HG03280 (cell line): ENCODE data around the gene ZMIZ1.

ENCODE experiments used
- ATAC-seq: cut with Tn5 transposase; IDR thresholded peaks from one replicate; pipeline ENCODE4 v1.9.1; 2021; ENCODE audit warnings: mild to moderate bottlenecking, moderate library complexity; ENCODE audit not compliant: unreplicated experiment

ZMIZ1 gene

DNA sequence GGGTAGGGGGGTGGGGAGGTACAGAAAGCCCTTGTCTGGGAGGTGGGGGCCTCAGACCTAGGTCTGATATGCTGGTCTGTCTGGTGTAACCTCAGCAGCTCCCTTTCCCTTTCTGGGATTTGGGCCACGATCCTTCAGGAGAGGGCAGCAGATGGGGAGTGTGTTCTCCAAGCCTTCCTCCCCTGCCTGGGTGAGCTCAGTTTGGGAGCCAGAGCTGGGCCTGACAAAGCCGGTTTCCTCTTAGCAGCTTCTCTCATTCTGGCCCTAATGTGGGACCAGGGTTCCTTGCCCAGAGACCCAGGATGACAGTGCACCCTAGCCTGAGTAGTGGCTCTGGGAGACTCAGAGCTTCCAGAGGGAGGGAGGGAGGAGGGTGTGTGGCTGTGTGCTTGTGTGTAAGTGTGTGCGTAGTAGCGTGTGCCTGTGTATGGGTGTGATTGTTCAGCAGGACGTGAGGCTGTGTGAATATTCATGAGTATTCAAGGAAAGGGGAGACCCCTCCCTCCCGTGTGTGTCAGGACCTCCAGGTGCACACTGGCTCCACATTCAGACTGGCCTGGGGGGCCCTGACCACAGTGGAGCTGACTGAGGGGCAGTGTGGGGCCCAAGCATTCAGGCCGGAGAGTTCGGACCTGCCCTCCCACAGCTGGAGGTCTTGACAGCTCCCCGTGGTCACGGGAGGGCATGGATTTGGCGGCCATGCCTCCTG is 96.5 kb downstream of the ZMIZ1 start:
- ATAC-seq, result no peak

DNA sequence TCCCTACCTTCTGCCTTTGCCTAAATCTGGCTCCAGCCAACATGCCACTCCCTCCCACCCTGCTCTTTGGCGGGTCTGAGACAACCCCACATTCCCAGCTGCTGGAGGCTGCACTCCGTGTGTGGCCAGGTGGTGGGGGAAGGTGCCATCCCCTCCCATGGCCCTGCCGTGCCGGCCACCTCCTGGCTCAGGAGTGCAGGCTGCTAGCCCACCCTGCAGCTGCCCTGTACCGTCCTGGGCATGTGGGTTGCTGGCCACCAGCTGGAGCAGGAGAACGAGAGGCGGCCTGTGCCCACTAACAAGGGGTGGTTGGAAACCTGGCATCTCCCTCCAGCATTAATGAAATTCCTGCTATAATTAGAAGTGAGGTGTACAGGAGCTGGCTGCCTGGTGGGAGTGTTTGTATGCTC is 97.6 kb downstream of the ZMIZ1 start:
- no peak for ATAC-seq

DNA sequence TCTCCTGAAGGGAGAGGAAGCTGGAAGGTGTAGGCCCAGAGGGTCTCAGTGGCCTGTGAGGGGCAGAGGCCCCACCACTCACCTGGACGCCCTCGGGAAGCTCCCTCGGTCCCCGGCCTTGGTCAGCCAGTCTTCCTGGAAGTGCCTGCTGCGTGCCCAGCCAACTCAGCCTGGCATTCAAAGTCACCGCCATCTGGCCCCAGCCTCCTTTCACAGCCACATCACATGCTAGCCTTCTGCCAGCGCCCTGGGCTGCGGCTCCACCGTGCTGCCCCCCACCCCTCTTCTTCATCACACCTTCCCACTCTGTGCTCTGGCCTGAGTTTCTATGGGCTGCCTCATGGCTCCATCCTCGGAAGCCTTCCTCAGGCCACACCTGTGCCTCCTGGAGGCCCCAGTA is 98.0 kb downstream of the ZMIZ1 start:
- no peak for ATAC-seq

DNA sequence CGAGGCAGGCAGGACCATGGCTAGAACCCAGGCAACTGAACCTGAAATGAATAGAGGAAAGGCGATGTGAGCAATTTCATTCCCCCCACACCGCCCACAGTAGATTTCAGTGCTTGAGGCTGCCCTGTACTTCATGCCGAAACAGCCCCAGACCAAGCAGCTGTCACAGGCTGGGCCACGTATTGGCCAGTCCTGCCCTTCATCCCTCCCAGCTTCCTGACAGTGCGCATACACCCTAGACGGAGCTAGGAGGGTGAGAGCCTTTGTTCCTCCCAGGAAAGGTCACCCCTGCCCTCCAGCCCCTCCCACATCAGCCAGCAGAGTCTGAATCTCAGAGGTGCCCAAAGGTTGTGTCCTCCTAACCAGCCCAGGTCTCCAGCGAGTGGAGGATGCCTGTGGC is 98.8 kb downstream of the ZMIZ1 start:
- no peak for ATAC-seq

DNA sequence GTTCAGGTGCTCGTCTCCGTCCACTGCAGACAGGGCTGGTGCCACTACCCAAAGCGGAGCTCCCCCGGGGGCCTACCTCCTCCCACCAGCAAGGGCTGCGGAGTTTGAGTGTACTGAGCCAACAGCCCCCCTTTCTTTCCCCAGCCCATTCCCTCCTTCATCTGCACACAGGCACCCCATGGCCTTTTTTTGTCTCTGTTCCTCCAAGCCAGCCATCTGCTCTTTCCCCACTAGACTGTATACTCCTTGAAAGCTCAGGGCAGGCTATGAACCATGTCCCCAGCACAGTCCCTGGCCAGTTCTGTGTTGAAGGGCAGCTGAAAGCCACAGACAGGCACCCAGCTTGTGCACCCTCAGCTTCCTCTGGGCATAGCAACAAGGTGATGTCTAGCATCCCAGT is 99.4 kb downstream of the ZMIZ1 start:
- ATAC-seq, result no peak

DNA sequence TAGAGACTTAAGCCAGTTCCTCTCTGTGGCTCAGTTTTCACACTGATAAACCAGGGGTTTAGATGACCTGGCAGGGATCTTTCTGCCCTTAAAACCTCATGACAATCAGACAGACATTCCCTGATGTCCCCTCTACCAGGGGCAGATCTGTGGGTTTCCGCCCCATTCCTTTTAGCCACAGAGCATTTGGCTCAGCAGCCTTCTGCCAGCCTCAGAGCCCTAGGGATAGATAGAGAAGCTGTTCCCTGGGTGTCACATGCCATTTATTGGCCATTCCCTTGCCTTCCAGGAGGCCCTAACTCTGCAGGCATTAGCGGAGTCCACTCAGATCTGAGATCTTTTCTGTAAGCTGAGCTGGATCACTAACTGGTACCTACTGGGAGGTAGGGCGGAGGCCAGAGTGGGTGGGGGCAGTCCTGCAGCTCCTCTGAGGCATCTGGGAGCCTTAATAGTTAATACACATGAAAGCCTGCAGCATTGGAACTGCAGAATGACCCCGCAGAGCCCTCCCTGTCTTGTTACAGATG is 101.5 kb downstream of the ZMIZ1 start:
- no peak for ATAC-seq

DNA sequence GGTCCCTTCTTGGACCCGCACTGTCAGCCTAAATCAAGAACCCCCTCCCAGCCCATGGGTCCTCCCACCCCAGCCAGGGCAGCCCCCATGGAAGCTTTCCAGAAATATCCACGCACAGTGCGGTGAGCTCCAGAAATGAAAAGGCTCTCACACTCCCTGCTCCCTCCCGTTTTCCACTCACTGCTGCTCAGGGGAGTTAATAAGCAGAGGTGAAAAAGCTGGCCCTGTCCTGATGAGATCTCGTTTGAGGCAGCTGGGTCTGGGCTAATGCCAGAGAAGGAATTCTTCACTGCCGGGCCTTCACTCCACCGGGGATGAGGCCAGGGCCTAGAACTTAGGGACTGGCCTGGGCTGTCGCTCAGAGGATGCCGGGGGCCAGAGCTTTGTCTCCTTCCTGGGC is 102.2 kb downstream of the ZMIZ1 start:
- ATAC-seq, result no peak

DNA sequence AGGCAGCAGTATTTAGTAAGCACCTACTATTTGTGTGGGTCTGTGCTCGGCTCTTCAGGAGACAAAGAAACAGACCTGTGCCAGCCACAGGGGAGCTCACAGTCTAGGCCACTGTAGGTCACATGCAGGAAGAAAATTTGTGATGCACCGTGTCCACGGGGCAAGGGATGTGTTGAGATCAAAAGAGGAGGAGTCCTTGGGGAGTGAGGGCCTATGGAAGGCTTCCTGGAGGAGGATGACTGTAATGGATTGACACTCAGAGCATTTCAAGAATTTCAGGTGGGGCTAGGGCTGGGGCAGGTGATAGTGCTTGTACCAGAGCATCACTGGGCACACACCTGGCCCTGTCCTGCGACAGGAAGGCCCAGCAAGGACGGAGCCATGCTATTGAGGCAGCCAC is 102.7 kb downstream of the ZMIZ1 start:
- no peak for ATAC-seq

DNA sequence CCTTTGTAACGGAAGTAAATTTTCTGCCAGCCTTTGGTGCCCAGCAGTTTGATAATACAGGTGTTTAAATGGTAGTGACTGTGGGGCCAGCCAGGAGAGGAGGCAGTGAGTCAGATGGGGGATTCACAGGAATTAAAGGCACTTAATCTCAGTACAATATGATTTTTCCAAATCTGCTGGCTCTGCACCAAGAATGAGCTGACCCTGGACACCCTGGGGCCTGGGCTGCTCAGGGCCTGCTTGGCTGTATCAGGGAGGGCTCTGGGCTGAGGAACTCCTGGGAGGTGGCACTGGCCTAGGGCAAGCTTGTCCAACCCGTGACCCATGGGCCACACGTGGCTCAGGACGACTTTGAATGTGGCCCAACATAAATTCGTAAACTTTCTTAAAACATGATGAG is 104.1 kb downstream of the ZMIZ1 start:
- no peak for ATAC-seq

DNA sequence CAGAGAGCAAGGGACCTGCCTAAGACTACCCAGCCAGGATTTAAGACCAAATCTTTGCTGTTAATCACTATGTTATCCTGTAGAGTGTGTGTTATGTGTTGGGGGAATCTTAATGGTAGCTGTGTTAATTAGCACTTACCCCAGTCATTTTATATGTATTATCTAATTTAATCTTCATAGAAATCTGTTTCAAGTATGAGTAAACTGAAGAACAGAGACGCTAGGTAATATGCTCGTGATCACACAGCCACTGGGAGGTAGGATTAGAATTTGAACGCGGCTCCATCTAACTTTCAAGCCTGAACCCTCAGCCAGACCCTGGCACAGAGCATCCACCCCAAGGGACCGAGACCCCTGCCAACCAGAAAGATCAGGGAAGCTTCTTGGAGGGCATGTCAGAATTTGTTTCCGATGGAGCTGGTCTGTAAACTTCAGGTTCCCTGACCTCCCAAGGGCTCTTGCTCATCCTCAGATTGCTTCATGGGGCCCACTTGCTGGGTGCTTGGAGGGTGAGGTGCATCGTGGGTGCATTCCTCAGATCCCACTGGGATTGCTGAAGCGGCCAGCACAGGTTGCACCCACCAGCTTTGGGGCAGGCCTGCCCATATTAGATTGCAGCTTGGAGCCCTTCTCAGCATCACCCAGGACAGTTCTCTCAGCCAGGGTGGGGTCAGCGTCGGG is 105.0 kb downstream of the ZMIZ1 start:
- ATAC-seq, result no peak

DNA sequence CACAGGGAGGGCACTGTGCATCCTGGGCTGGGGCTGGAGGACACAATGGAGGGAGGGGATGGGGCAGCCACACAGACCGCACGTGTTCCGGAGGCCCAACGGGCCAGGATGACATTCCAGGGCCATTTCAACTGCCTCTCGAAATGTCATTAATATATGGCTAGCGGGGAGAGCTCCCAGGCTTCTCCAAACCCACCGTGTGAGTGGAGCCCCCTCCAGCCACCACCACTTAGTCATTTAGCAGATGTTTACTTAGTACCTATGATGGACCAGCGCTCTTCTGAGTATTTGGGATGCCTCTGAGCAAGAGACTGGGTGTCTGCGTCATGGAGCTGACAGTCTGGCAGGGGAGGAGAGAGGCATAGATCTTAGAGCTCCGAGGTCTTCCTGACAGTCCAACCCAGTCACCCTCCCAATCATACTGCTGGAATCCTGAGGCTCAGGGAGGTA is 107.3 kb downstream of the ZMIZ1 start:
- ATAC-seq, result no peak

DNA sequence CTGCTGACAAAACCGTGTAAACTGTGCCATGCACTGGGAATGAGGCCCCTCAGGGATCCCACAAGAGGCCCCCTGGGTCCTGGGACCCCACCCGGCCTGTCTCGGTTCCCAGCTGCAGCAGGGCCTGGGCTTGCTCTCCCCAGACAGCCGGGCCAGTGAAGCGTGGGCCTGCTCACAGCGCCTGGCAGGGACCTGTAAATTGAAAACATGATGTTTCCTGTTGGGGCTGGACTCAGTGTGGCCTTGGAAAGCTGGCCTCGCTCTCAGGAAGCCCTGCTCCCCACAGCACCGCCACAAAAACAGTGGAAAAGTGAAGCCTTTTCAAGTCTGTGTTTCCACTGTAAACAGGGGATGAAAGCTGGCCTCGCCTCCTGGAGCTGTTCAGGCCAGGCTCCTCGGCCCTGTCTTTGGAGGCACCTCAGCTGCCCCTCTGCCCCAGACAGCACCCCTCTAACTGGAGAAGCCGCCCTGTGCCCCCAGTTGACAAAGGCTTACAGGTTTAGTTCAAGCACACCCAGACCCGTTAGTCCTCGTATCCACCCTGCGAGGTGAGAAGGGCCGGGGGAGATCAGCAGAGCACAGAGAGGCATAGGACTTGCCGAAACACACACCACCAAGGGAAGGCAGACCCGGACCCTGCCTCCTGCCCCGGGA is 108.3 kb downstream of the ZMIZ1 start:
- ATAC-seq, result no peak

DNA sequence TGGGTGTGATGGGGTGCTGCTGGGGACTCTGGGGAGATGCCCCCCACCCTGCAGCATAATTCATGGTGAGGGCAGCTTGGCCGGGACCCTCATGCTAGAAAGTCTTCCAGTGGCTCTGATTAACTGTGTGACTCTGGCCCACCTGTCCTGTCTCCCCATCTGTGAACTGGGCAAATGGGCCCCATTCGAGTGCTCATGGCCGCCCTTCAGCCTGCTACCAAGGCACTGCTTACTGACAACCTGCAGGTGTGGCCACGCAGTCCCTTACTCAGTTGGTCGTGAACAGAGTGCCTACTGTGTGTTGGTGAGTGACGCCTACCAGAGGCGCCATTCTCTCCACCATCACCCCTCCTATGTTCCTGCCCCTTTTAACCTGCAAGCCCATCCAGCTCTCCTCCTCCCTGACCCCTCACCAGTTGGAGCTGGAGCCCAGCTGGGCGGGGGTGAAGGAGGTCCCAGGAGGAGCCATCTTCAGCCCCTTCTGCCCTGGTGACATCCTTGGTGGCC is 109.4 kb downstream of the ZMIZ1 start:
- ATAC-seq, result no peak

DNA sequence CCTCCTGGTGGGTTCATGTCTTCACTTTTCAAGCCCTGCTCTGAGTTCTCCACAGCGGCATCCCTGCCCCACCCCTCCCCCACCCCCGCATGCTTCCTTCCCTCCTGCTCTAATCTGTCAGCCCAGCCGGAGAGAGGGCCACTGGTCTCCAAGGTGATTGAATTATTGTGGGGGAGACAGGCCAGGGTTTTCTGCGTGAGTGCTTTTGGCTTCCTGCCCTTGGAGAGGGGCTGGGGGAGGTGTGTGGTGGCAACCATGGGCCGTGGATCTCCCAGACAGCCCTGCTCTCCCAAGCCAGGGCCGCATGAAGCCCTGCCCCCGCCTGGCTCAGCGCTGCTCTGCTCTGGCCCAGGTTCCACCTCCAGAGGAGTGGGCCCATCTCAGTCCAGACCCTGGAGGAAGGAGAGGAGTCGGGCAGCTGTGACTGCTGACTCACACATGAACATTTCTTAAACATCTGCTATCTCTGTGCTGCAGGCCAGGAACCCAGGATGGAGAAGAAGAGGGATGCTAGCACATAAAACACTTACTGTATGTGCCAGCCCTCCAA is 109.9 kb downstream of the ZMIZ1 start:
- no peak for ATAC-seq

DNA sequence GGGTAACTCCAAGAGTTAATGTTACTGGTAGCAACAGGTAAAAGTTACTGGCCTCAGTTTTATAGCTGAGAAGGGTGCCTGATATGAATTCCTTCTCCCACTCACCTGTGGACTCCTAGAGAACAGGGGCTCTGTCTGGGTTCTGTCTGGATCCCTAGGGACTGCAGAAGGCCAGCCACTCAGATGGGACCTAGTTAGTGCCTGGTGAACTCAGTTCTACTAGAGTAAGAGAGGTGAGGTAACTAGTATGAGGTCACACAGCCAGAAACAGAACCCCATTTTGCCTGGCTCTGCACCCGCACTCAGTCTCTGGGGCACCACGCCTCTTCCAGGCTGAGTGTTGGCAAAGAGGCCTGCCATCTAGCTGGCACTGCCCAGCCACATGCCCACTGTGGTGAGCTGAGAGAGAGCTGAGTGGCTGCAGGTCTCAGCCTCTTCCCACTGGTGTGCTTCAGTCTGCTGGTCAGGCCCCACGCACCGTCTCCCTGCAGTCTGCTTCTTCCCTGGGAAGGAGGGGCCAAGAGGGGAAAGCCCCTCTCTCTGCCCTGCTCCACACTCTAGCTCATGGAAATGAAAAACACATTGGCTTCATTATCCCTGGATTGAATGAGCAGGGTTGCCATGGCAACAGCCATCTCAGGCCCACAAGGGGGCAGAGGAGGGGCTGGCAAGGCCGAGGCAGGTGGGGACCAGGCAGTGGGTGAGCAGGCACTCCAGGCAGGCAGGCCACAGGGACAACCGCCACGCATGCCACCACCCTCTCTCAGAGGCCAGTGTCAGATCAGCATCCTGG is 110.6 kb downstream of the ZMIZ1 start:
- ATAC-seq, result no peak

DNA sequence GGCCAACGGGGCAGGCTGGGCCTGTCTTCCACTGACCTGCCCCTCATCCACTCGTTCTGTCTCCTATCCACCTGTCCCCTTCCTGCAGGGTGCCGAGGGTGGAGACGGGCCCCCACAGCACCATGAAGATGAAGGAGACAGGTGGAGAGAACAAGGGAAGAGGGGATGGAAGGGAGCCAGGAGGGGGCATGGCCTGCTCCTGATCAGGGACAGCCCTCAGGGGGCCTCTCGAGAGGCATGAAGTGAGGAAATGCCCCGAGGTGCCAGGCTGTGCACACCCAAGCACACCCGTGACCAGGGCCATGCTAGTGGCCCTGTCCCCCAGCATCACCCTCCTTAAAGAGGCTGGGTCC is 111.2 kb downstream of the ZMIZ1 start:
- ATAC-seq, result no peak

DNA sequence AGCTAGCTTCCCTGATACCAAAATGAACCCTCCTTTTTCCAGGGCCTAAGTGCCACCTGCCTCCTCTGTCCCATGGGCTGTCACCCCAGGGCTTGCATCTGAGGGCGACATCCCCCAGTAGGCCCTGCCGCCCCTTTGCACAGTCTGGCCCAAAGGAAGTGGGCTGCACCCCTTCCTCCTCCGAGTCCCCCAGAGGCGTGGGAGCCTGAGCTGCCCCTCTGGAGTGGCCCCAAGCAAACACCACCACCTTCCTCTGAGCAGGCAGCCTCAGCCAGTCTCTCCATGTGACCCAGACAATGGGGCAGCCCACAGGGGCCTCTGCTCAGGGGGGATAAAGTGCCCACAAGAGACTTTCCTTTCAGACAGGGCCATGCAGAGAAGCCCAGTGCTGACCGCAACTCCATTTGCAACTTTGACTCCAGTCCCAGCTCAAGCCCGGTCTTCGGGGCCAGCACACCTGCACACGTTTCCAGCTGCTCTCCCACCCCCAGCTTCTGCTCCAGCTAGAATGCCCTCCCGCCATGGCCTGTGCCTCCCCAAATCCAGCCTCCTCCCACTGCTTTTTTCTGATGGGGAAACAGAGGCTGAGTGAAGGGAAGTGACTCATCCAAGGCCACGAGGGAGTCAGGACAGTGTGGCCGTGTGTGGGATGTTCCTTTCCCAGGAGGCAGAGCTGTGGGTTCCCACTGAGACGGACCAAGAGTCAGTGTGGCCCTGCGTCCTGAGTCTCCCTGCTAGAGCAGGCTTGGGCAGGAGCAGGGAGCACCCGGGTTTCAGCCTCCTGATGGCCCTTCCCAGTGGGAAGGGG is 111.9 kb downstream of the ZMIZ1 start:
- no peak for ATAC-seq

DNA sequence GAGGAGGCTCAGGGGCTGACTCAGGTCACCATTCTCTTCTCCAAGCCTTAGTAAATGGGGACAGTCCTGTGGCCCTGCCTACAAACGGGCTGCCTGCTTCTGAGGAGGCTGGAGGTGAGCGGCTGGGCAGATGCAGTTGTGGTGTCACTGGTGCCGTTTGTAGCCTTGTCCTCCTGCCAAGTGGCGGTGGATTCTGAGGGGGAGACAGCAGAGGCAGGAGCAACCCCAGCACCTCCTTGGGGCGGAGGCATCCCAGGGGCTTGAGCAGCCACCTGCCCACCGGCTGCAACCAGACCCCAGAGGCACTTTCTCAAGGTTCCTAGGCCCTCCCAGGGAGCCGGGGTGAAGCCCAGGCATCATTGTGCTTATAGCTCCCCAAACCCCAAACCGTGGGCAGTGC is 112.5 kb downstream of the ZMIZ1 start:
- no peak for ATAC-seq

DNA sequence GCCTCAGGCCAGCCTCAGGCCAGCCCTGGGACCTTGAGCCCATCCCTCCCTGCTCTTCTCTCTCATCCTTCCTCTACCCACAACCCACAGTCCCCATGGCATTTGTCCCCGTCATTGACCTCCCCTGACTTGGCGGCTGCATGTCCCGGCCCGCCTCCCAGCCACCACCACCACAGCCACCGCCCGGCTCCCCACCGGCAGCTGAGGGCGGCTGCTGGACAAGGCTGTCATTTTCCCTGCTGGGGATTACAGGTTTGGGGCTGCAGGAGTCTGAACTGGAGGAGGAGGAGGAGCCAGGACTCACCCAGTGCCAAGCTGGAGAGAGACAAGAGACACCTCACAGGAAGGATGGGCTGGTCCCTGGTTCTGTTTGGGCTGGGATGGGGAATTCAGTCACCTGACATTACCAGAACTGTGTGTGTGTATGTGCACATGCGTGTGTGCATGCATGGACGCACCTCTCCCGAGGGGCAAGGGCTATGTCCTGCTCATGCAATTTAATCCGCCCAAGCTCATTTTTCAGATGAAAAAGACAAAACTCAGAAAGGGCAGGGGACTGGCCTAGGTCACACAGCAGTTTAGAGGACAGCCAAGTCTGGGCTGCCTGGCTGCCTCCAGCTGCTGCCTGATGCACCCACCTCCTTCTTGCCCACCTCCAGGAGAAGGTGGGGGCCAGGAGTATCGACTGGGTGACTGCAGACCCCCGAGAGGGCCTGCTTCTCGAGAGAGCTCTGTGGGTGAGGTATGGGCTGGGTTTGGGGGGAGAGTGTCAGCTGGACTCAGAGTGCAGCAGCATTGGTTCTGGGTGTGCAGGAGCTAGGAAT is 113.1 kb downstream of the ZMIZ1 start:
- ATAC-seq, result no peak
